ENCODE data around the gene TMPRSS11A. TPM values are rescaled to one million over a fixed set of nuclear protein-coding genes. Genes with fewer than 3 reads are reported as not detected.

TMPRSS11A gene
- total RNA-seq, 1 experiment from 2014 or later = not detected

- ChIA-PET CTCF (no interaction called here), POLR2A (no interaction called here)
- no peaks in the 10 kb centered on the region for H3K27me3 ChIP-seq (ENCODE audit: control insufficient read depth, insufficient read depth, low read length)
- H3K4me1 ChIP-seq (ENCODE audit: control insufficient read depth, insufficient read depth, low read length) = no peaks in the 10 kb centered on the region
- no peaks in the 10 kb centered on the region for H3K36me3 ChIP-seq (ENCODE audit: control insufficient read depth, insufficient read depth, low read length)
- no peaks in the 10 kb centered on the region for H3K9me3 ChIP-seq (ENCODE audit: control insufficient read depth, insufficient read depth, low read depth, low read length)
- TF ChIP-seq POLR2AphosphoS5 (IDR thresholded peaks at IDR 0.05; ENCODE audit: low read depth, low read length) (no peak), TCF7L2 (IDR thresholded peaks at IDR 0.05; ENCODE audit: low read depth, low read length) (no peak), SIN3A (IDR thresholded peaks at IDR 0.05; ENCODE audit: borderline replicate concordance, insufficient read depth, low read depth, low read length) (no peak)
- TF ChIP-seq, protein P1, sequence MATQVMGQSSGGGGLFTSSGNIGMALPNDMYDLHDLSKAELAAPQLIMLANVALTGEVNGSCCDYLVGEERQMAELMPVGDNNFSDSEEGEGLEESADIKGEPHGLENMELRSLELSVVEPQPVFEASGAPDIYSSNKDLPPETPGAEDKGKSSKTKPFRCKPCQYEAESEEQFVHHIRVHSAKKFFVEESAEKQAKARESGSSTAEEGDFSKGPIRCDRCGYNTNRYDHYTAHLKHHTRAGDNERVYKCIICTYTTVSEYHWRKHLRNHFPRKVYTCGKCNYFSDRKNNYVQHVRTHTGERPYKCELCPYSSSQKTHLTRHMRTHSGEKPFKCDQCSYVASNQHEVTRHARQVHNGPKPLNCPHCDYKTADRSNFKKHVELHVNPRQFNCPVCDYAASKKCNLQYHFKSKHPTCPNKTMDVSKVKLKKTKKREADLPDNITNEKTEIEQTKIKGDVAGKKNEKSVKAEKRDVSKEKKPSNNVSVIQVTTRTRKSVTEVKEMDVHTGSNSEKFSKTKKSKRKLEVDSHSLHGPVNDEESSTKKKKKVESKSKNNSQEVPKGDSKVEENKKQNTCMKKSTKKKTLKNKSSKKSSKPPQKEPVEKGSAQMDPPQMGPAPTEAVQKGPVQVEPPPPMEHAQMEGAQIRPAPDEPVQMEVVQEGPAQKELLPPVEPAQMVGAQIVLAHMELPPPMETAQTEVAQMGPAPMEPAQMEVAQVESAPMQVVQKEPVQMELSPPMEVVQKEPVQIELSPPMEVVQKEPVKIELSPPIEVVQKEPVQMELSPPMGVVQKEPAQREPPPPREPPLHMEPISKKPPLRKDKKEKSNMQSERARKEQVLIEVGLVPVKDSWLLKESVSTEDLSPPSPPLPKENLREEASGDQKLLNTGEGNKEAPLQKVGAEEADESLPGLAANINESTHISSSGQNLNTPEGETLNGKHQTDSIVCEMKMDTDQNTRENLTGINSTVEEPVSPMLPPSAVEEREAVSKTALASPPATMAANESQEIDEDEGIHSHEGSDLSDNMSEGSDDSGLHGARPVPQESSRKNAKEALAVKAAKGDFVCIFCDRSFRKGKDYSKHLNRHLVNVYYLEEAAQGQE (IDR thresholded peaks at IDR 0.05; ENCODE audit: insufficient read depth in 1 of 2, low read depth in 2 of 2, low read length in 1 of 2) = no peak
- TF ChIP-seq, protein P2, sequence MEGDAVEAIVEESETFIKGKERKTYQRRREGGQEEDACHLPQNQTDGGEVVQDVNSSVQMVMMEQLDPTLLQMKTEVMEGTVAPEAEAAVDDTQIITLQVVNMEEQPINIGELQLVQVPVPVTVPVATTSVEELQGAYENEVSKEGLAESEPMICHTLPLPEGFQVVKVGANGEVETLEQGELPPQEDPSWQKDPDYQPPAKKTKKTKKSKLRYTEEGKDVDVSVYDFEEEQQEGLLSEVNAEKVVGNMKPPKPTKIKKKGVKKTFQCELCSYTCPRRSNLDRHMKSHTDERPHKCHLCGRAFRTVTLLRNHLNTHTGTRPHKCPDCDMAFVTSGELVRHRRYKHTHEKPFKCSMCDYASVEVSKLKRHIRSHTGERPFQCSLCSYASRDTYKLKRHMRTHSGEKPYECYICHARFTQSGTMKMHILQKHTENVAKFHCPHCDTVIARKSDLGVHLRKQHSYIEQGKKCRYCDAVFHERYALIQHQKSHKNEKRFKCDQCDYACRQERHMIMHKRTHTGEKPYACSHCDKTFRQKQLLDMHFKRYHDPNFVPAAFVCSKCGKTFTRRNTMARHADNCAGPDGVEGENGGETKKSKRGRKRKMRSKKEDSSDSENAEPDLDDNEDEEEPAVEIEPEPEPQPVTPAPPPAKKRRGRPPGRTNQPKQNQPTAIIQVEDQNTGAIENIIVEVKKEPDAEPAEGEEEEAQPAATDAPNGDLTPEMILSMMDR (IDR thresholded peaks at IDR 0.05) = no peak
- no peak overlapping the region for H3K27ac ChIP-seq (ENCODE audit: low read length)
- in situ Hi-C loops (cut with HindIII; ENCODE audit: low pct_unique_long_range_greater_than_20kb, low sequenced_read_pairs) = no loop called here
- DNase-seq (ENCODE audit: low read depth, low spot score) = no peak
- intact Hi-C loops (cut with micrococcal nuclease; ENCODE audit: unreplicated experiment) = no loop called here
- no peak overlapping the region for H3K4me3 ChIP-seq (ENCODE audit: low read depth in 2 of 2, low read length in 2 of 2)
- no peak for ATAC-seq
- BruUV-seq (replicated peaks) = no TSS peak
These were observed 71.6 kb downstream of the TMPRSS11A start for GRCh38 chr4:67891645-67892044.

GRCh38 chr4:67886281-67886680 lies 77.0 kb downstream of the TMPRSS11A start:
- no peak overlapping the region for H3K27ac ChIP-seq (ENCODE audit: low read length)
- BruUV-seq (replicated peaks) = no TSS peak
- no peaks in the 10 kb centered on the region for H3K27me3 ChIP-seq (ENCODE audit: control insufficient read depth, insufficient read depth, low read length)
- in situ Hi-C loops (cut with HindIII; ENCODE audit: low pct_unique_long_range_greater_than_20kb, low sequenced_read_pairs) = no loop called here
- intact Hi-C loops (cut with micrococcal nuclease; ENCODE audit: unreplicated experiment) = no loop called here
- no peaks in the 10 kb centered on the region for H3K4me1 ChIP-seq (ENCODE audit: control insufficient read depth, insufficient read depth, low read length)
- ChIA-PET CTCF (no interaction called here), POLR2A (no interaction called here)
- peak; percentile 7 for DNase-seq (ENCODE audit: low read depth, low spot score)
- H3K36me3 ChIP-seq (ENCODE audit: control insufficient read depth, insufficient read depth, low read length) = no peaks in the 10 kb centered on the region
- TF ChIP-seq, protein P1 (IDR thresholded peaks at IDR 0.05; ENCODE audit: insufficient read depth in 1 of 2, low read depth in 2 of 2, low read length in 1 of 2) = no peak
- TF ChIP-seq POLR2AphosphoS5 (IDR thresholded peaks at IDR 0.05; ENCODE audit: low read depth, low read length) (no peak), TCF7L2 (IDR thresholded peaks at IDR 0.05; ENCODE audit: low read depth, low read length) (no peak)
- no peak for ATAC-seq
- H3K9me3 ChIP-seq (ENCODE audit: control insufficient read depth, insufficient read depth, low read depth, low read length) = no peaks in the 10 kb centered on the region
- no peak overlapping the region for H3K4me3 ChIP-seq (ENCODE audit: low read depth in 2 of 2, low read length in 2 of 2)
